SW 1271 (cell line): Measurements from ENCODE around the gene NYAP1.
A peak's percentile ranks its signal among the peaks of the same experiment; 100 is the strongest.
"Not testable (repeated sequence)": the region's sequence is repeated elsewhere in the genome, so short reads cannot be mapped to it uniquely, and the experiment has no call there.

Experiments
- DNase-seq, 2 experiments: peaks; one replicate each; lab custom pipeline; 2025; lab: John Stamatoyannopoulos, UW

Gene NYAP1

GRCh38 chr7:100513212-100513810 is 29.6 kb downstream of the NYAP1 start:
- DNase-seq = no peak

- DNase-seq = no peak
Observed at GRCh38 chr7:100515072-100515532, 31.4 kb downstream of the NYAP1 start.

- peak in 1 of 2 experiments; percentile 28 for DNase-seq
Observed at GRCh38 chr7:100516135-100516812, 32.5 kb downstream of the NYAP1 start.

DNA sequence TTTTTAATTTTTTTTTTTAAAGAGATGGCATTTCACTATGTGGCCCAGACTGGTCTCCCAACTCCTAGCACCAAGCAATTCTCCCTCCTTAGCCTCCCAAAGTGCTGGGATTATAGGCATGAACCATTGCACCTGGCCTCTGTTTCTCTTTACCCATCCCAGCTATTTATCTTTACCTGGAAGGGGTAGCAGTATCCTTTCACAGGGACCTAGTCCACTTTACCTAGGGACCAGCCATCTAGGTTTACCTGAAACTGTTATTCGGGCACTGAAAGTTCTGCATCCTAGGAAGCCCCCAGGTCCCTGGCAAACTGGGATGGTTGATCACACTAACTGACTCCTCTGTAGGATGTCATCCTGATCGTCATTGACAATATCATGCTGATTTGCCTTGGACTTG is 33.6 kb downstream of the NYAP1 start:
- DNase-seq = no peak

DNA sequence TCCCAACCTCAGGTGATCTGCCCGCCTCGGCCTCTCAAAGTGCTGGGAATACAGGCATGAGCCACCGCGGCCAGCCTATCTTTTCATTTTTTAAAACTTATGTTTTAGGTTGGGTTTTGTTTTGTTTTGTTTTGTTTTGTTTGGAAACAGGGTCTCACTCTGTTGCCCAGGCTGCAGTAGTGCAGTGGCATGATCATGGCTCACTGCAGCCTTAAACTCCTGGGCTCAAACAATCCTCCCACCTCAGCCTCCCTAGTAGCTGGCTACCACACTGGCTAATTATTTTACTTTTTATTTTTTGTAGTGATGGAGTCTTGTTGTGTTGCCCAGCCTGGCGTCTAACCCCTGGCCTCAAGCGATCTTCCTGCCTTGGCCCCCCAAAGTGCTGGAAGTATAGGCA is 35.9 kb downstream of the NYAP1 start:
- DNase-seq = no peak

GRCh38 chr7:100520138-100520537 is 36.4 kb downstream of the NYAP1 start:
- DNase-seq = no peak

DNA sequence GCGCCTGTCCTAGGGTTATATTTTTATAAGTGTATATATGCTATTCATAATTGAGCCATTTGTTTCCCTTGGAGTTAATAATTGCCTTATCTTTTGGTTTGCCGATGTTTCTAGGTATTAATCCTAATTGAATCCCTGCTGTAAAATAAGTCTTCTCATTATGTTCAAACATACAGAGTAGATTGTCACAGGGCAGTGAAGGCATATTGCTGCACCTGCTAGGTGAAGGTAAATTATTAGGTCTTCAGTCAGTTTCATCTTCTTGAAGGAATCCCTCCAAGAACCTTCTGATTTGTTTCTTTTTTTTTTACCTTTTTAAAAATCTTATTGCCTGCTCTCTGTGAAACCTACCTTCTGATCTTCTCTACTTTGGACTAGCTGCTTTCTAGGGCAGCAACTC is 37.3 kb downstream of the NYAP1 start:
- no peak for DNase-seq

DNA sequence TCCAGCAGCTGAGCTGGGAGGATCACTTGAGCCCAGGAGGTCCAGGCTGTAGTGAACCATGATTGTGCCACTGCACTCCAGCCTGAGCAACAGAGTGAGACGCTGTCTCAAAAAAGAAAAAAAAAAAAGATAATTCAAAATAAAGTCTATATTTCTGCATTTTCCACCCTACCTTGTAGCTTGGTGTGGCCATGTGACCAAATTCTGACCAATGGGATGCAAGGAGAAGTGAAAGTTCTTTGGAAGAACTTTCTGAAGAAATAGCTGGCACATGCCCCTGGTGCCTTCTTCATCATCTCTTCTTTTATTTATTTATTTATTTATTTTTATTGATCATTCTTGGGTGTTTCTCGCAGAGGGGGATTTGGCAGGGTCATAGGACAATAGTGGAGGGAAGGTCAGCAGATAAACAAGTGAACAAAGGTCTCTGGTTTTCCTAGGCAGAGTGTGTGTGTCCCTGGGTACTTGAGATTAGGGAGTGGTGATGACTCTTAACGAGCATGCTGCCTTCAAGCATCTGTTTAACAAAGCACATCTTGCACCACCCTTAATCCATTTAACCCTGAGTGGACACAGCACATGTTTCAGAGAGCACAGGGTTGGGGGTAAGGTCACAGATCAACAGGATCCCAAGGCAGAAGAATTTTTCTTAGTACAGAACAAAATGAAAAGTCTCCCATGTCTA is 38.3 kb downstream of the NYAP1 start:
- DNase-seq = not testable (repeated sequence)

GRCh38 chr7:100523192-100523591 is 39.5 kb downstream of the NYAP1 start:
- not testable (repeated sequence) for DNase-seq

- not testable (repeated sequence) for DNase-seq
Observed at GRCh38 chr7:100528108-100528866, 44.6 kb downstream of the NYAP1 start.

DNA sequence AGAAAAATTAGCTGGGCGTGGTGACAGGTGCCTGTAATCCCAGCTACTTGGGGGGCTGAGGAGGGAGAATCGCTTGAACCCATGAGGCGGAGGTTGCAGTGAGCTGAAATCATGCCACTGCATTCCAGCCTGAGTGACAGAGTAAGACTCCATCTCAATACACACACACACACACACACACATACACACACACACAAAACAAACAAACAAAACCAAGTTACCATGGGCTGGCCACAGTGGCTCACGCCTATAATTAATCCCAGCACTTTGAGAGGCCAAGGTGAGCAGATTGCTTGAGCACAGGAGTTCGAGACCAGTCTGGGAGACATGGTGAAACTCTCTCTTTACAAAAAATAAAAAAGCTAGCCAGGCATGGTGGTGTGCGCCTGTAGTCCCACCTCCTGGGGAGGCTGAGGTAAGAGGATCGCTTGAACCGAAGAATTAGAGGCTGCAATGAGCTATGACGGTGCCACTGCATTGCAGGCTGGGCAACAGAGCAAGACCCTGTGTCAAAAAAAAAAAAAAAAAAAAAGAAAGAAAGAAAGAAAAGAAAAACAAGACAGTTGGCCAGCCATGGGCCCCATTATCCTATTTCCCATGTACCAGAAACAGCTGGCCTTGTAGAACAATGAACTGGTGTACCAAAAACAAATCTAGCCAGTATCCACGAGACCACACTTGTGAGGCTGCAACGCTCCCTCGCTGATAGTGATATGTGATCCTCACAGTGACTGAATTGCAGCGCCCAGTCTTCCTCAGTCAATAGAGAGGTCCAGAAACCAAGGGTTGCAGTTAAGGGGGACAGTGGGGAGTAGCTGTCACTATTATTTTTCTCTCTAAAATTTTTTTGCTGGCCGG is 48.7 kb downstream of the NYAP1 start:
- no peak for DNase-seq

DNA sequence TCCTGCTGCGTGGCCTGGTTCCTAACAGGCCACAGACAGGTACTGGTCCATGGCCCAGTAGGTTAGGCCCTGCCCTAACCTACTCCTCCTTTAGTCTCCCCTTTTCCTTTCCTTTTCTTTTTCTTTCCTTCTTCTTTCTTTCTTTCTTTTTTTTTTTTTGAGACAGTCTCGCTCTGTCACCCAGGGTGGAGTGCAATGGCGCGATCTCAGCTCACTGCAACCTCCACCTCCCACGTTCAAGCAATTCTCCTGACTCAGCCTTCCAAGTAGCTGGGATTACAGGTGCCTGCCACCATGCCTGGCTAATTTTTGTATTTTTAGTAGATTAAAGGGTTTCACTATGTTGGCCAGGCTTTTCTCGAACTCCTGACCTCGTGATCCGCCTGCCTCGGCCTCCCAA is 52.3 kb downstream of the NYAP1 start:
- not testable (repeated sequence) for DNase-seq

GRCh38 chr7:100536695-100537094 is 53.0 kb downstream of the NYAP1 start:
- DNase-seq = not testable (repeated sequence)

- no peak for DNase-seq
Observed at GRCh38 chr7:100538348-100538653, 54.6 kb downstream of the NYAP1 start.

GRCh38 chr7:100538654-100539435 is 55.1 kb downstream of the NYAP1 start, which contains the start of gene AGFG2:
Gene AGFG2 (plus strand): TSS chr7:100539203. CDS start chr7:100539347, 144 bp downstream.
- peak; percentile 99 for DNase-seq

- DNase-seq = no peak
Observed at GRCh38 chr7:100539436-100540006, 55.8 kb downstream of the NYAP1 start.

GRCh38 chr7:100540073-100540723 is 56.5 kb downstream of the NYAP1 start:
- DNase-seq = no peak

GRCh38 chr7:100541309-100541708 is 57.6 kb downstream of the NYAP1 start:
- DNase-seq = not testable (repeated sequence)

- DNase-seq = no peak
Observed at GRCh38 chr7:100543586-100543985, 59.9 kb downstream of the NYAP1 start.

- no peak for DNase-seq
Observed at GRCh38 chr7:100544386-100544785, 60.7 kb downstream of the NYAP1 start.
